ENCODE measurements around the gene ZNF205. TPM values are rescaled to one million over a fixed set of nuclear protein-coding genes. Genes with fewer than 3 reads are reported as not detected.
A peak's percentile ranks its signal among the peaks of the same experiment; 100 is the strongest.

Gene ZNF205
- total and polyA plus RNA-seq, 2 of the 4 experiments (the other 2 are of a cell fraction): 8.2 to 12.7 TPM

DNA sequence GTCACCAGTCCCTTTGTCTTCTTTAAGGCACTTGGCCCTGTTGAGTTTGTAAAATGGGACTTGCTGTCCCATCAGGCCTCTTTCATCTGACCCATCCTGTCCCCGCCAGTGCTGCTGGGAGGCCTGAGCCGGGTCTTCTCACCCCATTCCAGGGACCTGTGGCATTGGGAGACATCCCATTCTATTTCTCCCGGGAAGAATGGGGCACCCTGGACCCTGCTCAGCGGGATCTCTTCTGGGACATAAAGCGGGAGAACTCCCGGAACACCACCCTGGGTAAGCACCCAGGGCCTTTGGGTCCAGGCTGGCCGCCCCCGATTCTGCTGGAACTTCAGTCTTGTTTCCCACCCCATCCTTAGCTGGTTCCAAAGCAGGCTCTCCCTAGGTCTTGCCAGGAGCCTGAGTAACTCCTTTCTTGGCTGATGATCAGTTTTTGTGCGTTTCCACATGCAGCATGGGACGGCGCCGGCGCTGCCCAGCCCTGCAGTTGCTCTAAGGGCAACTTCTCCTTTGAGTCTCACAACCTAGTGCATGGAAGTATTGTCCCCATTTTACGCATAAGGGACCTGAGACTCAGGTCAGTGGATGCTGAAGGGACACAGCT lies 26.5 kb downstream of the ZNF205 start:
- 93% methylated on average over 4 of the region's 14 CpGs; no CpG with 5 or more reads in 1 of the 2 experiments for WGBS, 2 experiments (ENCODE audit: extremely low coverage in 2 of 2, insufficient read length in 1 of 2)
- Histone ChIP-seq H2BK20ac (ENCODE audit: low read depth, low read length) (peak overlapping the region; percentile 50; the same call in 1 of the 2 replicates), H2AK9ac (replicated peaks; ENCODE audit: low read depth, low read length, poor library complexity) (peak overlapping the region; percentile 73), H2BK15ac (ENCODE audit: low read depth, low read length) (no peak overlapping the region), H3K36me3 (ENCODE audit: control insufficient read depth, insufficient read depth, low read length) (peaks cover 19% of the 10 kb centered on the region), H4K8ac (ENCODE audit: low read depth in 2 of 2, low read length in 2 of 2) (peak overlapping the region; percentile 74 to 93), H3K56ac (ENCODE audit: extremely low read depth, insufficient read depth, low read length) (no peak overlapping the region), H2BK120ac (ENCODE audit: low read depth, low read length) (0 out of 2 replicates have a peak overlapping the region, but pooled peaks have one; percentile 41), H4K91ac (ENCODE audit: insufficient read depth, low read depth, low read length) (peak overlapping the region; percentile 68; the same call in 1 of the 2 replicates), H4K20me1 (ENCODE audit: insufficient read depth, low read length) (no peaks in the 10 kb centered on the region; the same call in 1 of the 2 replicates), H3K4me1 (ENCODE audit: control insufficient read depth, insufficient read depth, low read length) (peaks cover 5% of the 10 kb centered on the region), H3K27me3 (ENCODE audit: control insufficient read depth, insufficient read depth, low read length) (no peaks in the 10 kb centered on the region), H4K5ac (ENCODE audit: low read depth, low read length) (no peak overlapping the region; the same call in 1 of the 2 replicates), H3K4me3 (ENCODE audit: insufficient read depth, low read depth, low read length) (no peak overlapping the region), H2AFZ (replicated peaks; ENCODE audit: low read length, poor library complexity) (no peak overlapping the region), H3K79me1 (ENCODE audit: low read depth in 1 of 2, low read length in 2 of 2) (peaks cover 22 to 23% of the 10 kb centered on the region in 2 experiments), H3K4me2 (ENCODE audit: low read depth, low read length) (no peak overlapping the region), H3K9me3 (ENCODE audit: control insufficient read depth, insufficient read depth, low read length) (no peaks in the 10 kb centered on the region), H3K14ac (replicated peaks; ENCODE audit: low read depth, low read length) (peak overlapping the region; percentile 63; the same call in 1 of the 2 replicates), H3K4ac (ENCODE audit: low read depth, low read length) (peak overlapping the region; percentile 65; the same call in 1 of the 2 replicates), H3K18ac (ENCODE audit: low read depth, low read length) (no peak overlapping the region), H2AK5ac (ENCODE audit: low read depth, low read length) (peak overlapping the region; percentile 84; the same call in 1 of the 2 replicates), H3K9ac (ENCODE audit: low read depth, low read length) (no peak overlapping the region), H3K9me1 (ENCODE audit: insufficient read depth, low read length) (0 out of 2 replicates have a peak, but pooled peaks cover 3% of the 10 kb centered on the region), H2BK5ac (ENCODE audit: low read depth, low read length, poor library complexity, severe bottlenecking) (peak overlapping the region; percentile 76), H3K27ac (ENCODE audit: insufficient read depth, low read length) (peak overlapping the region; percentile 60), H3K23ac (ENCODE audit: low read depth, low read length) (peak overlapping the region; percentile 2; the same call in 1 of the 2 replicates)
- TF ChIP-seq, protein P1, sequence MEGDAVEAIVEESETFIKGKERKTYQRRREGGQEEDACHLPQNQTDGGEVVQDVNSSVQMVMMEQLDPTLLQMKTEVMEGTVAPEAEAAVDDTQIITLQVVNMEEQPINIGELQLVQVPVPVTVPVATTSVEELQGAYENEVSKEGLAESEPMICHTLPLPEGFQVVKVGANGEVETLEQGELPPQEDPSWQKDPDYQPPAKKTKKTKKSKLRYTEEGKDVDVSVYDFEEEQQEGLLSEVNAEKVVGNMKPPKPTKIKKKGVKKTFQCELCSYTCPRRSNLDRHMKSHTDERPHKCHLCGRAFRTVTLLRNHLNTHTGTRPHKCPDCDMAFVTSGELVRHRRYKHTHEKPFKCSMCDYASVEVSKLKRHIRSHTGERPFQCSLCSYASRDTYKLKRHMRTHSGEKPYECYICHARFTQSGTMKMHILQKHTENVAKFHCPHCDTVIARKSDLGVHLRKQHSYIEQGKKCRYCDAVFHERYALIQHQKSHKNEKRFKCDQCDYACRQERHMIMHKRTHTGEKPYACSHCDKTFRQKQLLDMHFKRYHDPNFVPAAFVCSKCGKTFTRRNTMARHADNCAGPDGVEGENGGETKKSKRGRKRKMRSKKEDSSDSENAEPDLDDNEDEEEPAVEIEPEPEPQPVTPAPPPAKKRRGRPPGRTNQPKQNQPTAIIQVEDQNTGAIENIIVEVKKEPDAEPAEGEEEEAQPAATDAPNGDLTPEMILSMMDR (conservative IDR thresholded peaks at IDR 0.05; ENCODE audit: low read depth, low read length): no peak
- no peak for TF ChIP-seq ELK1 (IDR thresholded peaks at IDR 0.05; ENCODE audit: borderline replicate concordance, low read depth, low read length)
- no peak for TF ChIP-seq CEBPB (IDR thresholded peaks at IDR 0.05; ENCODE audit: low read depth, low read length)
- no peak for TF ChIP-seq RAD21 (IDR thresholded peaks at IDR 0.05; ENCODE audit: low read length)
- no peak for TF ChIP-seq NFE2L2 (IDR thresholded peaks at IDR 0.05; ENCODE audit: low read depth, low read length)
- no peak for TF ChIP-seq POLR2A (IDR thresholded peaks at IDR 0.05; ENCODE audit: low read depth, low read length)
- TF ChIP-seq MXI1 (IDR thresholded peaks at IDR 0.05; ENCODE audit: borderline replicate concordance, low read depth, low read length): no peak
- TF ChIP-seq RFX5 (IDR thresholded peaks at IDR 0.05; ENCODE audit: low read depth, low read length): no peak
- TF ChIP-seq CHD1 (IDR thresholded peaks at IDR 0.05; ENCODE audit: low read depth, low read length): no peak
- TF ChIP-seq MAZ (IDR thresholded peaks at IDR 0.05; ENCODE audit: borderline replicate concordance, low read depth, low read length): no peak
- TF ChIP-seq FOS (IDR thresholded peaks at IDR 0.05; ENCODE audit: low read depth, low read length): no peak
- TF ChIP-seq SMC3 (IDR thresholded peaks at IDR 0.05; ENCODE audit: low read depth, low read length): no peak
- TF ChIP-seq, protein P2, sequence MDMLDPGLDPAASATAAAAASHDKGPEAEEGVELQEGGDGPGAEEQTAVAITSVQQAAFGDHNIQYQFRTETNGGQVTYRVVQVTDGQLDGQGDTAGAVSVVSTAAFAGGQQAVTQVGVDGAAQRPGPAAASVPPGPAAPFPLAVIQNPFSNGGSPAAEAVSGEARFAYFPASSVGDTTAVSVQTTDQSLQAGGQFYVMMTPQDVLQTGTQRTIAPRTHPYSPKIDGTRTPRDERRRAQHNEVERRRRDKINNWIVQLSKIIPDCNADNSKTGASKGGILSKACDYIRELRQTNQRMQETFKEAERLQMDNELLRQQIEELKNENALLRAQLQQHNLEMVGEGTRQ (IDR thresholded peaks at IDR 0.05; ENCODE audit: low read depth, low read length): no peak
- no peak for TF ChIP-seq MAFK (IDR thresholded peaks at IDR 0.05; ENCODE audit: low read depth, low read length)
- no peak for TF ChIP-seq RCOR1 (IDR thresholded peaks at IDR 0.05; ENCODE audit: insufficient replicate concordance, low read length)
- BruUV-seq (replicated peaks): no TSS peak
- intact Hi-C loops (cut with micrococcal nuclease) (no loop called here), dilution Hi-C loops (cut with HindIII; ENCODE audit: low sequenced_read_pairs, unreplicated experiment) (no loop called here), in situ Hi-C loops (cut with MboI; ENCODE audit: low sequenced_read_pairs) (no loop called here)
- ChIA-PET CTCF (no interaction called here), POLR2A (ENCODE audit: unreplicated experiment) (no interaction called here)
- ATAC-seq (ENCODE audit: low read depth) (no peak), DNase-seq (no peak)
